Fibroblast of lung (primary cell): Measurements from ENCODE around the gene FAAH2. TPM values are rescaled to one million over a fixed set of nuclear protein-coding genes. Genes with fewer than 3 reads are reported as not detected.

Source experiments
- DNase-seq, 2 donors: peaks; one replicate each; pipeline versions ENCODE4 v3.0.0 to v3.0.0-alpha.2; 2010; ENCODE audit warnings: low read depth in 2 of 2
- H2AFZ ChIP-seq: 2 replicates; pipeline ENCODE4 v1.5.1; 2012; ENCODE audit warnings: low read length, control low read depth, inconsistent platforms
- H3K27ac ChIP-seq: 2 replicates; pipeline ENCODE4 v1.5.1; 2011; ENCODE audit warnings: low read length, control low read depth; ENCODE audit not compliant: insufficient read depth
- H3K27me3 ChIP-seq: 2 replicates; pipeline ENCODE4 v1.5.1; 2011; ENCODE audit warnings: mild to moderate bottlenecking, low read length; ENCODE audit not compliant: control insufficient read depth, insufficient read depth
- H3K36me3 ChIP-seq: 2 replicates; pipeline ENCODE4 v1.5.1; 2011; ENCODE audit warnings: low read length; ENCODE audit not compliant: control insufficient read depth, insufficient read depth
- H3K4me1 ChIP-seq: 2 replicates; pipeline ENCODE4 v1.5.1; 2011; ENCODE audit warnings: low read length; ENCODE audit not compliant: control insufficient read depth, insufficient read depth; ENCODE audit errors: extremely low read depth
- H3K4me2 ChIP-seq: 2 replicates; pipeline ENCODE4 v1.5.1; 2011; ENCODE audit warnings: low read length, control low read depth; ENCODE audit not compliant: insufficient read depth; ENCODE audit errors: extremely low read depth
- H3K4me3 ChIP-seq, 4 experiments: fragments of 200-600 bp in 1 of 4; sonication (generic) in 1 of 4; replicated peaks in 1 of 4; 2 replicates each; pipeline ENCODE4 v1.5.1; 2011 to 2016; ENCODE audit warnings: low read length in 4 of 4, low read depth in 3 of 4, mild to moderate bottlenecking in 3 of 4, control low read depth in 2 of 4, inconsistent platforms in 1 of 4, mixed read lengths in 1 of 4; ENCODE audit not compliant: insufficient read depth in 1 of 4; ENCODE audit errors: control extremely low read depth in 1 of 4
- H3K79me2 ChIP-seq: 2 replicates; pipeline ENCODE4 v1.5.1; 2012; ENCODE audit warnings: mild to moderate bottlenecking, low read length, inconsistent platforms; ENCODE audit not compliant: control insufficient read depth, insufficient read depth
- H3K9ac ChIP-seq: 2 replicates; pipeline ENCODE4 v1.5.1; 2011; ENCODE audit warnings: mild to moderate bottlenecking, low read length, control low read depth; ENCODE audit not compliant: insufficient read depth
- H3K9me3 ChIP-seq: 2 replicates; pipeline ENCODE4 v1.5.1; 2012; ENCODE audit warnings: low read depth, low read length; ENCODE audit not compliant: control insufficient read depth, insufficient read depth
- H4K20me1 ChIP-seq: 2 replicates; pipeline ENCODE4 v1.5.1; 2011; ENCODE audit warnings: low read length; ENCODE audit not compliant: control insufficient read depth, insufficient read depth; ENCODE audit errors: extremely low read depth
- CTCF ChIP-seq, 2 donors: IDR thresholded peaks in 1 of 2; conservative IDR thresholded peaks in 1 of 2; 1 replicate in 1 of 2; 2 replicates in 1 of 2; pipeline ENCODE4 v1.5.1; 2011 to 2012; ENCODE audit warnings: low read length in 2 of 2, control low read depth in 1 of 2, inconsistent platforms in 1 of 2, low read depth in 1 of 2, mild to moderate bottlenecking in 1 of 2
- EZH2 ChIP-seq: IDR thresholded peaks from 2 replicates; pipeline ENCODE4 v1.5.1; 2012; ENCODE audit warnings: low read length, control low read depth, mild to moderate bottlenecking; ENCODE audit errors: missing control alignments
- polyA plus RNA-seq, 2 donors: library from polyadenylated mRNA; depleted of rRNA in 1 of 2; stranded (reverse) in 1 of 2; unstranded in 1 of 2; fragments of >200 nt; gene quantifications; 2 replicates each; pipeline ENCODE4 v1.2.1, GENCODE V29; 2011 to 2012; ENCODE audit warnings: missing spikeins in 1 of 2
- total RNA-seq: library from RNA; depleted of rRNA; stranded (reverse); fragments of >200 nt; gene quantifications from 2 replicates; pipeline ENCODE4 v1.2.1, GENCODE V29; 2014

The FAAH2 gene
- total and polyA plus RNA-seq, 2 donors (not counting 1 experiment from before 2014, with no cell fraction given) = 0.02 to 0.33 TPM

DNA sequence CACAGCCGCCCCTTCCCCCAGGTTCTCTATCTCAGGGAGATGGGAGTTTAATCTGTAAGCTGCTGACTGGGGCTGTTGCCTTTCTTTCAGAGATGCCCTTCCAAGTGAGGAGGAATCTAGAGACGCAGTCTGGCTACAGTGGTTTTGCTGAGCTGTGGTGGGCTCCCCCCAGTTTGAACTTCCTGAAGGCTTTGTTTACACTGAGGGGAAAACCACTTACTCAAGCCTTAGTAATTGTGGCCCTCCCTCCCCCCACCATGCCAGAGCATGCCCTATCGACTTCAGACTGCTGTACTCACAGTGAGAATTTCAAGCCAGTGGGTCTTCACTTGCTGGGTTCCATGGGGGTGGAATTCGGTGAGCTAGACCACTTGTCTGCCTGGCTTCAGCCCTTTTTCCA is 131.3 kb downstream of the FAAH2 start:
- no peak overlapping the region for H3K27ac ChIP-seq
- no peak overlapping the region for H3K4me2 ChIP-seq
- H3K4me3 ChIP-seq = no peak overlapping the region
- no peak for DNase-seq
- TF ChIP-seq EZH2 (no peak), CTCF (conservative IDR thresholded peaks at IDR 0.05 in 1 of 2, IDR thresholded peaks at IDR 0.05 in 1 of 2; ENCODE audit: low read depth in 1 of 2, low read length in 2 of 2) (no peak)
- H3K9ac ChIP-seq = no peak overlapping the region
- H3K4me1 ChIP-seq = no peaks in the 10 kb centered on the region
- no peaks in the 10 kb centered on the region for H3K36me3 ChIP-seq
- no peak overlapping the region for H2AFZ ChIP-seq
- H3K9me3 ChIP-seq = no peaks in the 10 kb centered on the region
- H3K27me3 ChIP-seq = no peaks in the 10 kb centered on the region
- H3K79me2 ChIP-seq = no peaks in the 10 kb centered on the region
- H4K20me1 ChIP-seq = no peaks in the 10 kb centered on the region

DNA sequence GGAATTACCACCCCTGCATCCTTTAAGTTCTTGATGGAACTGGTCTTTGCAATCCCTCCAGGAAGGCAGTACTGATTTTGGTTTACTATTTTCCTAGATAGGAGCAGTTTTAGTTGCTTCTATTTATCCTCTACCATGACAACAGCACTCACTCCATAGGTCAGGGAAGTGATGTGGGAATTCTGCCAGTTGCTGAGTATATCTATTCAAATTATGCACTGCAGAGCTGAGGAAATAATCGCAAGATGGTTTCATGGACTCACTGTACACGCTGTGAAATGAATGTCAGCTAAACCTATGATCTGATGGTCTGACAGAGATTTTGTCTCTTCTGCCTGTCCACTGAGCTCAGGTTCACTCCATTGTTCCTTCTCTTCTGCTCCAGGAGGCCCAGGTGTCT is 135.8 kb downstream of the FAAH2 start:
- Histone ChIP-seq H3K9ac (no peak overlapping the region), H3K36me3 (no peaks in the 10 kb centered on the region), H4K20me1 (no peaks in the 10 kb centered on the region), H3K27me3 (no peaks in the 10 kb centered on the region), H3K9me3 (no peaks in the 10 kb centered on the region), H3K4me3 (no peak overlapping the region), H3K4me2 (no peak overlapping the region), H3K79me2 (no peaks in the 10 kb centered on the region), H3K4me1 (no peaks in the 10 kb centered on the region), H3K27ac (no peak overlapping the region), H2AFZ (no peak overlapping the region)
- no peak for DNase-seq
- TF ChIP-seq CTCF (conservative IDR thresholded peaks at IDR 0.05 in 1 of 2, IDR thresholded peaks at IDR 0.05 in 1 of 2; ENCODE audit: low read depth in 1 of 2, low read length in 2 of 2) (no peak), EZH2 (no peak)

DNA sequence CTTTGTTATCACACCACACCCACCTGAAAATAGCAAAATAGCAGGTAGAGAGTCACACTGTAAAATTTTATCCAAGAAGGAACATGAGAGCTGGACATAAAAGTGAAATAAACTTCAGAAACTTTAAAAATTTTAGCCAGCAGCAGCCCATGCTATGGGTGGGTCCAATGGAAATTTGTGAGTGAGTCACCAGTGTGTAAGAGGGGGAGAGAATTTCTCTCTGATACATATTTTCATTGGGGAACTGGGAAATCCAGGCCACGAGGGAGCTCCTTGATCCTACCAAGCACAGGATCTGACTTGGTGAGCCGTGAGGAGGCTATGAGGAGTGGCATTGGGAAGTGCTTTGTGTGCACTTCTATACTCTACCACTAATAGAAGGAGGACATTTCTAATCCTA is 136.3 kb downstream of the FAAH2 start:
- Histone ChIP-seq H3K4me1 (no peaks in the 10 kb centered on the region), H3K79me2 (no peaks in the 10 kb centered on the region), H3K9me3 (no peaks in the 10 kb centered on the region), H3K36me3 (no peaks in the 10 kb centered on the region), H3K27me3 (no peaks in the 10 kb centered on the region), H3K27ac (no peak overlapping the region), H4K20me1 (no peaks in the 10 kb centered on the region), H3K9ac (no peak overlapping the region), H2AFZ (no peak overlapping the region), H3K4me2 (no peak overlapping the region), H3K4me3 (no peak overlapping the region)
- no peak for TF ChIP-seq CTCF (conservative IDR thresholded peaks at IDR 0.05 in 1 of 2, IDR thresholded peaks at IDR 0.05 in 1 of 2; ENCODE audit: low read depth in 1 of 2, low read length in 2 of 2)
- no peak for TF ChIP-seq EZH2
- DNase-seq = no peak
